T-helper 2 cell treated with Interferon-gamma antibody and Interleukin-4, amounts not matched to agents 5 μg/mL and 100 μg/mL, for 36 hours (primary cell): ENCODE measurements around the gene TACC3.
"Not testable (repeated sequence)": the region's sequence is repeated elsewhere in the genome, so short reads cannot be mapped to it uniquely, and the experiment has no call there.

ENCODE experiments used
- DNase-seq: peaks from one replicate; pipeline ENCODE4 v3.0.0; 2021; ENCODE audit warnings: low spot score
- H3K27ac Mint-ChIP-seq: one replicate; pipeline ENCODE4 v1.8.0; 2021; ENCODE audit warnings: mild to moderate bottlenecking, mixed read lengths
- H3K27me3 Mint-ChIP-seq: one replicate; pipeline ENCODE4 v1.8.0; 2021; ENCODE audit warnings: low read depth, mixed read lengths
- H3K36me3 Mint-ChIP-seq: one replicate; pipeline ENCODE4 v1.8.0; 2021; ENCODE audit warnings: low read depth, mixed read lengths
- H3K4me1 Mint-ChIP-seq: one replicate; pipeline ENCODE4 v1.8.0; 2021; ENCODE audit warnings: low read depth, mixed read lengths
- H3K4me3 Mint-ChIP-seq: one replicate; pipeline ENCODE4 v1.8.0; 2022; ENCODE audit warnings: mild to moderate bottlenecking, moderate library complexity, mixed read lengths
- H3K9me3 Mint-ChIP-seq: one replicate; pipeline ENCODE4 v1.8.0; 2021; ENCODE audit warnings: mixed read lengths

TACC3 gene

DNA sequence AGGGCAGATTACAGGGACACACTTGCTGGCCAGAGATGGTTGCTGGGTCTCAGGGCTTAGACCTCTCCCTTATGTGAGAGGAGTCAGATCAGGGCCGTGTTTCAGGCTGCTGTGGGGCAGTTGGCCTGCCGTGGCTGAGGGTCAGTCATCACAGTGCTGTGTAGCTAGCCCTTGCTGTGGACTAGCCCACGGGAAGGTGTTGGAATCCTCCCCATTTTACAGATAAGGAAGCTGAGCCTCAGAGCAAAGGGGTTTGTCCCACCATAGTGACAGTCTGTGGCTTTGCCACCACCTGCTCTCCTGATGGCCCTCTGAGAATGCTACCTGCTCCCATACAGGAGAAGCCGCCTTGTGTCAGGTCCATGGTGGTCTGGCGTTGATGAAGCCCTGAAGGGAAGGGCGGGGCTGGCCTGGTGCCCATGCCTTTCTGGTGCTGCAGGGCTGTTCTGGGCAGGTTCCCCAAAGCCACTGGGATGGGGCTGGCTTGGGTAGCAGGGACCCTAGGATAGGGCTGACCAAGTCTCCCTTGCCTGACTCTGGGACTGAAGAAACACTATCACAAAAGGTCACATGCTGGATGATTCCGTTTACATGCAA lies 34.8 kb upstream of the TACC3 start:
- H3K36me3 Mint-ChIP-seq, result peaks cover 15% of the 10 kb centered on the region
- H3K27ac Mint-ChIP-seq, result no peak overlapping the region
- H3K4me1 Mint-ChIP-seq, result peaks cover 11% of the 10 kb centered on the region
- DNase-seq, result no peak
- no peak overlapping the region for H3K4me3 Mint-ChIP-seq
- H3K9me3 Mint-ChIP-seq, result no peaks in the 10 kb centered on the region
- no peaks in the 10 kb centered on the region for H3K27me3 Mint-ChIP-seq

- DNase-seq, result no peak
- no peak overlapping the region for H3K4me3 Mint-ChIP-seq
- peaks cover 4% of the 10 kb centered on the region for H3K4me1 Mint-ChIP-seq
- H3K9me3 Mint-ChIP-seq, result no peaks in the 10 kb centered on the region
- peak overlapping the region; percentile 41 for H3K27ac Mint-ChIP-seq
- peaks cover 47% of the 10 kb centered on the region for H3K36me3 Mint-ChIP-seq
- H3K27me3 Mint-ChIP-seq, result no peaks in the 10 kb centered on the region
These were observed 30.6 kb upstream of the TACC3 start for GRCh38 chr4:1690698-1691097.

DNA sequence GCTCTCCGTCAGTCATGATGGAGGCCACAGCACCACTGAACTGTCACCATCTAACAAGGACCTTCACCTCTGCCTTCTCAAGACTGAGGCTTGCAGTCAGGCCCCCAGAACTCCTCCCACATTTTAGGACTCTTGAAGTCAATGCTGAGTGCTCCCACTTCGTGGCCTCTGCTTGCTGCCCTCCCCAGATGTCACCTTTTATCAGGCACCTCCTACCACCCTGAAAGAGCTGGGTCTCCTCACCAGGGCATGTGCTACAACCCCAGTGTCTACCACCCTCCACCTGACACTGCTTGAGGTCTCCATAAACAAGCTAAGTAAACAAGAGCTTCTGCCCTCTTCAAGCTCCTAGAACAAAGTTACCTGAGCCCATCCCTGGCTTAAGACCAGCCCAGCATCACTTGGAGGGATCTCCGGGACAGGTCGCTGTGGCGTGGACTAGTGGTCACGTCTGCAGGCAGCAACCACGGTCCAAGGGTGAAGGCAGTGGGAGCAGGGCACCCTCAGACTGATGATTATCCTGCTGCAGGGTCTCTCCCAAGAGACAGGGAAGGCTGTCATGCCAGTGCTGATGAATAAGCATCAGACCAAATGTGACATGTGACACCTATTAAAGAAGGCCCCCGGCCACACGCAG lies 29.5 kb upstream of the TACC3 start:
- DNase-seq, result no peak
- Mint-ChIP-seq H3K4me3 (no peak overlapping the region), H3K4me1 (peaks cover 4% of the 10 kb centered on the region), H3K27me3 (no peaks in the 10 kb centered on the region), H3K27ac (no peak overlapping the region), H3K36me3 (peaks cover 52% of the 10 kb centered on the region), H3K9me3 (no peaks in the 10 kb centered on the region)

- no peaks in the 10 kb centered on the region for H3K27me3 Mint-ChIP-seq
- peak overlapping the region; percentile 72 for H3K27ac Mint-ChIP-seq
These were observed 28.0 kb upstream of the TACC3 start for GRCh38 chr4:1693131-1693896.

GRCh38 chr4:1695913-1696312 lies 25.4 kb upstream of the TACC3 start:
- no peak for DNase-seq
- Mint-ChIP-seq H3K4me1 (peaks cover 4% of the 10 kb centered on the region), H3K9me3 (no peaks in the 10 kb centered on the region), H3K4me3 (no peak overlapping the region), H3K27ac (no peak overlapping the region), H3K27me3 (no peaks in the 10 kb centered on the region), H3K36me3 (peaks cover 59% of the 10 kb centered on the region)

More at GRCh38 chr4:1693131-1693896, 28.0 kb upstream of the TACC3 start:
- Mint-ChIP-seq H3K4me3 (no peak overlapping the region), H3K4me1 (peaks cover 4% of the 10 kb centered on the region), H3K36me3 (peaks cover 59% of the 10 kb centered on the region), H3K9me3 (no peaks in the 10 kb centered on the region)
- DNase-seq, result peak; percentile 55

DNA sequence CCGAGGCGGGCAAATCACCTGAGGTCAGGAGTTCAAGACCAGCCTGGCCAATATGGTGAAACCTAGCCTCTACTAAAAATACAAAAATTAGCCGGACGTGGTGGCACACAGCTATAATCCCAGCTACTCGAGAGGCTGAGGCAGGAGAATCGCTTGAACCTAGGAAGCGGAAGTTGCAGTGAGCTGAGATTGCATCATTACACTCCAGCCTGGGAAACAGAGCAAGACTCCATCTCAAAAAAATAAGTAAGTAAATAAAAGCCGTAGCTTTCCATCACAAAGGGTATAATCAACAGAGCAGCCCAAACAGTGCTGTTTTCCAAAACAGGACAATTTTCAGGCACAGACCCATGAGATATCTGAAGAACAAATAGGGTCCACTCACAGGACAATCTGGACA lies 19.6 kb upstream of the TACC3 start:
- peaks cover 22% of the 10 kb centered on the region for H3K4me1 Mint-ChIP-seq
- H3K36me3 Mint-ChIP-seq, result peaks cover 61% of the 10 kb centered on the region
- not testable (repeated sequence) for DNase-seq, H3K27me3 Mint-ChIP-seq, H3K27ac Mint-ChIP-seq, H3K4me3 Mint-ChIP-seq, H3K9me3 Mint-ChIP-seq

DNA sequence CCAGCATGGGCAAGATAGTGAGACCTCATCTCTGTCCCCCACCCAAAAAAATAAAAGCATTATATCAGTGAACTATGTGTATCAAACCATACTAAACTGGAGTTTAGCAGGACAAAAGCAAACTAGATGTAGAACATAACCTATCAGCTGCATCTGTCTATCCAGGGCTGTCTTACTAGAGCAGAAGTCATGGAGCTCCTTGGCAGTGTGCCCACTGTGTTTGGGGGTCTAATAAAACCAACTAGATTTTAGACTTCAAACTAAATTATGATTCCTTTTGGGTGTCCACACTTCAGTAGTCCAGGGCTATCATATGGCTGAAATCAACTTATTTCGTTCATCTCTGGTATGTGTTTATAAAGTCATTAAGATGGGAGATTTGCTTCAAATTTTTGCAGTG lies 17.5 kb upstream of the TACC3 start:
- Mint-ChIP-seq H3K36me3 (peaks cover 64% of the 10 kb centered on the region), H3K4me3 (no peak overlapping the region), H3K9me3 (no peaks in the 10 kb centered on the region), H3K27me3 (no peaks in the 10 kb centered on the region), H3K27ac (peak overlapping the region; percentile 45), H3K4me1 (peaks cover 32% of the 10 kb centered on the region)
- DNase-seq, result no peak

GRCh38 chr4:1705732-1706131 lies 15.6 kb upstream of the TACC3 start:
- peaks cover 46% of the 10 kb centered on the region for H3K4me1 Mint-ChIP-seq
- no peak for DNase-seq

DNA sequence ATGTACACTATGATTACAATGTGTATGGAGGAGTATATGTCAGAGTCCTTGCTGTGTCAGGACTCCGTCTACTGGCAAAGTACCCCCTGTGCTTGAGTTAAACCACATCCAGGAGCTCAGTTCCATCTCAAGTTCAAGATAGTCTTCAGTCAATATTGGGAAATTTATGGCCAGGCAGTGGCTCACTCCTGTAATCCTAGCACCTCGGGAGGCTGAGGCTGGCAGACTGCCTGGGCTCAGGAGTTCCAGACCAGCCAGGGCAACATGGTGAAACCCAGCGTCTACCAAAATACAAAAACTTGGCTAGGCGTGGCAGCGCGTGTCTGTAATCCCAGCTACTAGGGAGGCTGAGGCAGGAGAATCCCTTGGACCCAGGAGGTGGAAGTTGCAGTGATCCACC lies 15.0 kb upstream of the TACC3 start:
- no peak for DNase-seq
- Mint-ChIP-seq H3K36me3 (peaks cover 73% of the 10 kb centered on the region), H3K27me3 (no peaks in the 10 kb centered on the region), H3K4me3 (no peak overlapping the region), H3K4me1 (peaks cover 51% of the 10 kb centered on the region), H3K9me3 (no peaks in the 10 kb centered on the region), H3K27ac (no peak overlapping the region)

More at GRCh38 chr4:1705732-1706131, 15.6 kb upstream of the TACC3 start:
- Mint-ChIP-seq H3K4me3 (no peak overlapping the region), H3K27me3 (no peaks in the 10 kb centered on the region), H3K9me3 (no peaks in the 10 kb centered on the region), H3K36me3 (peaks cover 69% of the 10 kb centered on the region), H3K27ac (no peak overlapping the region)

DNA sequence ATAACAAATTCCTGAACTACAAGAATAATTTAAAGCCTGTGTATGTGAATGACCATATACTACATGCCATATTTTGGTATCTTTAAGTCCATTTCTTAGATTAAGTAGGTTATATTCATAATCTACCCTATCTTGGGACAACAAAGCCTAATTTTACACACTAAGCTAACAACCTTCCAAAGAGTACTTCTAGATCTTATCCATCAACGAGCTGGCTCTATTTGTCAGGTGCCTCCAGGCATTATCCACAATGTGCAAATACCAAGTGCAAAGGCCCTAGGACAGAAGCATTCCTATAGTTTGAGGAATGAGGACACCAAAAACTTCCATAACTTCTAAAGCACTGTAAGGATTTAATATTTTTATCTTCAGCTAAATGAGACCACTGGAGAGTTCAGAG lies 12.7 kb upstream of the TACC3 start:
- Mint-ChIP-seq H3K9me3 (no peaks in the 10 kb centered on the region), H3K27me3 (no peaks in the 10 kb centered on the region), H3K4me1 (peaks cover 45% of the 10 kb centered on the region), H3K4me3 (peak overlapping the region; percentile 97), H3K36me3 (peaks cover 67% of the 10 kb centered on the region), H3K27ac (no peak overlapping the region)
- DNase-seq, result no peak

GRCh38 chr4:1711055-1711570 lies 10.2 kb upstream of the TACC3 start:
- Mint-ChIP-seq H3K27ac (peak overlapping the region; percentile 86), H3K27me3 (no peaks in the 10 kb centered on the region), H3K9me3 (no peaks in the 10 kb centered on the region), H3K4me3 (peak overlapping the region; percentile 97), H3K36me3 (peaks cover 65% of the 10 kb centered on the region), H3K4me1 (peaks cover 49% of the 10 kb centered on the region)
- no peak for DNase-seq

DNA sequence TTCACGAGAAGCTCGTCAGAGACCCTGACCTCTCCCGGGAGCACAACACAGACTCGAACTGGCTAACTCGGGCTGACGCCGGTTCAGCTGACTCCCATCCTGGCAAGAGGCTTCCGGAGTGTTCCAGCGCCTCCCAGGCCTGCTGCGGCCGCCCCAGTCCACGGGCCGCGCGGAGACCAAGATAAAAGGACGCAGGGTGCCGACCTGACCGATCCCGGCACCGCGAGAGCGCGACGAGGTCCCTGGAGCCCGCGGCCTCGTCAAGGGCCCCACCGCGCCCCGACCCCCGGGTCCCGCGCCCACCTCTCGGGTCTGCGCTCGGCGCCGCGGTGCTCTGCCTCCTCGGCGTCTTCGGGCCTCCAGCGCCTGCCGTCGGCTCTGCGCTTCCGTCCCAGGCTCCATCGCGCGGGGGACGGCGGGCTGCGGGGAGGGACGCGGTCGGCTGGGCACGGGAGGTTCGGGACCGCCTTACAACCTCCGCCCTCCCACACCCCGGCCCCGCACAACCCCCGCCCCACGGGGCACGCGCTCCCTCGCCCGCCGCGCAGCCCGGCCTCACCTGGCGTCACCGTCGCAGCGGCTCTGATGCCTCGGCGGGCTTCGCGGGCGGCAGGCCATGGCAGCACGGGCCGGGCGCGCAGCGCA lies 9.6 kb upstream of the TACC3 start:
- Mint-ChIP-seq H3K4me1 (peaks cover 47% of the 10 kb centered on the region), H3K4me3 (peak overlapping the region; percentile 97), H3K36me3 (peaks cover 62% of the 10 kb centered on the region), H3K27me3 (no peaks in the 10 kb centered on the region), H3K27ac (peak overlapping the region; percentile 86), H3K9me3 (no peaks in the 10 kb centered on the region)
- peak; percentile 35 for DNase-seq

DNA sequence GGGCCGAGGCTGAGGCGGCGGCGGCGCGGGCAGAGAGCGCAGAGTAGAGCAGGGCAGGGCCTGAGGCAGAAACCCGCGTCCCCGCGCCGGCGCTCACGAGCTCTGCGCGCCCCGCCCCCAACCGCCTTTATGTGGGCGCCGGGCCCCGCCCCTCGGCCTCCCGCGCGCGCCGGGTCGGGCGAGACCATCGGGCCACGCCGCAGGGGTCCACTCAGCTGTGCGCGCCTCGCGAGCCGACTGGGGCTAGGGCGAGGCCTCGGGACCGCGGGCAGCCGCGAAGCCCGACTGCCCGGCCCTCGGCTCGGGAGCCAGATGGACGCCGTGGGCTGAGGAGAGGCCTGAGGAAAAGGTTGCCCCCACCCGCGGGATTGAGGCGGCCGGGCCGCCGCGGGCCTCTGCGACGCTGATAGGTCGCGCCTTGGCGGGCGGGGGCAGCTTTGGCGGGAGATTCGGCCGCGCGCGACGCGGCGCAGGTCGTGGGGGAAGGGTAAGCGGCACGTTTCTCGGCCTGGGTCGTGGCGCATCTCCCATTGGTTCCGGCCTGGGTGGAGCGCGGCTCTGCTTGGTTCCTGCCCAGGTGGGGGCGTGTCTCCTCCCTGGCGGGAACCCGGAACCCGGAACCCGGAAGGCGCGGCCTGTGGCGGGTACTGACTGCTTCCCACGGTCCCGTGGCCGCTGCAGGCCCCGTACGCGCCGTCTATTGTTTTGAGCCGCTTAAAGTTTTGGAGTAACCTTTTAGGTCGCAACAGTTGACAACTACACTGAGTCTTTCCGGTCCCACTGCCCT lies 8.9 kb upstream of the TACC3 start, which contains the start of gene SLBP:
Gene SLBP (minus strand): TSS at position 104 of the 787 bp plus-strand sequence. CDS start 131 bp downstream, outside the sequence.
- H3K27ac Mint-ChIP-seq, result peak within 1 kb of the TSS; percentile 97
- H3K27me3 Mint-ChIP-seq, result no peaks in the 10 kb centered on the region
- H3K4me3 Mint-ChIP-seq, result peak within 1 kb of the TSS; percentile 100
- peaks cover 47% of the 10 kb centered on the region for H3K4me1 Mint-ChIP-seq
- peaks cover 62% of the 10 kb centered on the region for H3K36me3 Mint-ChIP-seq
- no peaks in the 10 kb centered on the region for H3K9me3 Mint-ChIP-seq
- DNase-seq, result peak; percentile 99
